GM12875 (cell line): ENCODE measurements around the gene MRPL44.

ENCODE experiments used
- H3K4me3 ChIP-seq: one replicate; pipeline ENCODE4 v1.5.1; 2011; ENCODE audit warnings: low read depth, low read length, control low read depth
- TF ChIP-seq, protein P1 (sequence below): IDR thresholded peaks from 2 replicates; pipeline ENCODE4 v1.5.1; 2011; ENCODE audit warnings: low read depth, mild to moderate bottlenecking, control low read depth, inconsistent platforms, low read length, moderate library complexity, borderline replicate concordance; ENCODE audit not compliant: insufficient read depth

MRPL44 gene

DNA sequence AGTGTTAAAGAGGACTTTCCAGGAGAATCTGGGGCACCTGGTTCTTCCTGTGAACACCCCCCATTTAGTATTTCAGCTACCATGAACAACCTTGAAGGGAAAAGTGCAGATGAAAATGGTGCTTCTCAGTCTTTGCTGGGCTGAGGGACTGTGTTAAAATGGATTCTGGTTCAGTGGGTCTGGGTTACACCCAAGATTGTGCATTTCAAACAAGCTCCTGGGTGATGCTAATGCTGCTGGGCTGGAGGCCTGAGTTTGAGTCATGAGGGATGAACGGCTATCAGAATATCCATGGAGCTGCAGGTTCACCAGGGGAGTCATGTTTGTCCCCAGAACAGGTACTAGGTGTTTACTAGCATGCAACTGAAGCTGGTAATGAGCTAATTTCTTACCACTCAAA lies 24.0 kb downstream of the MRPL44 start:
- TF ChIP-seq, protein P1, sequence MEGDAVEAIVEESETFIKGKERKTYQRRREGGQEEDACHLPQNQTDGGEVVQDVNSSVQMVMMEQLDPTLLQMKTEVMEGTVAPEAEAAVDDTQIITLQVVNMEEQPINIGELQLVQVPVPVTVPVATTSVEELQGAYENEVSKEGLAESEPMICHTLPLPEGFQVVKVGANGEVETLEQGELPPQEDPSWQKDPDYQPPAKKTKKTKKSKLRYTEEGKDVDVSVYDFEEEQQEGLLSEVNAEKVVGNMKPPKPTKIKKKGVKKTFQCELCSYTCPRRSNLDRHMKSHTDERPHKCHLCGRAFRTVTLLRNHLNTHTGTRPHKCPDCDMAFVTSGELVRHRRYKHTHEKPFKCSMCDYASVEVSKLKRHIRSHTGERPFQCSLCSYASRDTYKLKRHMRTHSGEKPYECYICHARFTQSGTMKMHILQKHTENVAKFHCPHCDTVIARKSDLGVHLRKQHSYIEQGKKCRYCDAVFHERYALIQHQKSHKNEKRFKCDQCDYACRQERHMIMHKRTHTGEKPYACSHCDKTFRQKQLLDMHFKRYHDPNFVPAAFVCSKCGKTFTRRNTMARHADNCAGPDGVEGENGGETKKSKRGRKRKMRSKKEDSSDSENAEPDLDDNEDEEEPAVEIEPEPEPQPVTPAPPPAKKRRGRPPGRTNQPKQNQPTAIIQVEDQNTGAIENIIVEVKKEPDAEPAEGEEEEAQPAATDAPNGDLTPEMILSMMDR = no peak

DNA sequence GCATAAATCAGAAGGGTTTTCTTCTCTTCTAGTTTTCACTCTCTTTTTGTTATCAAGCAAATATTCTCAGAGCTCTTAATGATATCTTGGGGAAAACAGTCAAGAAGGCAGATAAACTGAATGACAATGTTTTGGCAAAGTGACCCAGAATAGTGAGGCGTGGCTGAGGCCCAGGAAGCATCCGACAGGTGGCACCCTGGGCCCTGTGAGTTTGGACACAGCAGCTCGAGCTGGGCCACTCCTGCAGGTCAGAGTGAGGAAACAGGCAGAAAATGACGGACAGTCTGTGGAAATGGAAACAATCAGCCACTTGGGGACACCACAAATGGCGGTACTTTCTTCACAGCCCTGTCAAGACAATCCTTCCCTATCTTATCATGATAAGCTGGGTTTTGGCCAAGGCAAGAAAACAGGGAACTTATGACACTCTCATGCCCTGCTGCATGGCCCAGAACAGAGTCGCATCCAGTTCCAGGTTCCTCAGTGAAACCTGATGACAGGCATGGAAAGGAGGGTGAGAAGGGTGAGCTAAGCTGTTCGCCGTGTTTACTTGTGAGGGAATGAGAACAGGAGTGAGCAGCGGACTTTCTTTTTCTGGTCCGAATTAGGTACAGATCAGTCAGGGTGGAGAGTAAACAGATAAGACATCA lies 32.1 kb downstream of the MRPL44 start:
- TF ChIP-seq, protein P1 = no peak
- no peak overlapping the region for H3K4me3 ChIP-seq

More for the DNA sequence above, 24.0 kb downstream of the MRPL44 start:
- no peak overlapping the region for H3K4me3 ChIP-seq

DNA sequence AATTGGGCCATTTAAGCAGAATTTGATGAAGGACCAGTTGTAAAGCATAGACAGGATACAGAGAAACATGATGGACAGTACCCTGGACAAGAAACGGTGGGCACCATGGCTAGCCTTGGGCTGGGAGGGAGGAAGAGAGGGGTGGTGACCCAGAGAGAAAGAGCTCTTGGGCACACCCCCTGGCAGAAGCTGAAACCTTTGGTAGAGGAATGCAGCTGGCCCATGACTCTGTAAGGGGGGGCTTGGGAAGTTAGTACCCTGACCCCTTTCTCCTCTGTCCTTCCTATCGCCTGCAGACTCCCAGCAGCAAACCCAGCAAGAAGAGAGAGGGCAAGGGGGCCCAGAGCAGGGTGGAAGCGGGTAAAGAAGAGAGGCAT lies 32.6 kb downstream of the MRPL44 start:
- no peak overlapping the region for H3K4me3 ChIP-seq
- TF ChIP-seq, protein P1 = no peak

DNA sequence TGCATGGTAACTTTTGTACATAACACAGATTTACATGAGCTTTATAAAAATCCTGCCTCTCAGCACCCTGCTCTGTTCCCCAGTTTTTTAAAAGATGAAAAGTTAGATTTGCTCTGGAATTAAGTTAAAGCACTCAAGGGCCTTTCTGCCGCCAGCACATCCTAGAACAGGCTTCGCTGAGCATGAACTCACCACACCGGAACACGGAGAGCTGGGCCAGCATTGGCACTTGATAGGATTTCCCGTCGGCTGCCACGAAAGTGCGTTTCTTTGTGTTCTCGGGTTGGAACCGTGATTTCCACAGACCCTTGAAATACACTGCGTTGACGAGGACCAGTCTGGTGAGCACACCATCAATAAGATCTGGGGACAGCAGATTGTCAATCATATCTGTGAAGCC lies 34.3 kb downstream of the MRPL44 start:
- no peak overlapping the region for H3K4me3 ChIP-seq
- TF ChIP-seq, protein P1 = no peak

DNA sequence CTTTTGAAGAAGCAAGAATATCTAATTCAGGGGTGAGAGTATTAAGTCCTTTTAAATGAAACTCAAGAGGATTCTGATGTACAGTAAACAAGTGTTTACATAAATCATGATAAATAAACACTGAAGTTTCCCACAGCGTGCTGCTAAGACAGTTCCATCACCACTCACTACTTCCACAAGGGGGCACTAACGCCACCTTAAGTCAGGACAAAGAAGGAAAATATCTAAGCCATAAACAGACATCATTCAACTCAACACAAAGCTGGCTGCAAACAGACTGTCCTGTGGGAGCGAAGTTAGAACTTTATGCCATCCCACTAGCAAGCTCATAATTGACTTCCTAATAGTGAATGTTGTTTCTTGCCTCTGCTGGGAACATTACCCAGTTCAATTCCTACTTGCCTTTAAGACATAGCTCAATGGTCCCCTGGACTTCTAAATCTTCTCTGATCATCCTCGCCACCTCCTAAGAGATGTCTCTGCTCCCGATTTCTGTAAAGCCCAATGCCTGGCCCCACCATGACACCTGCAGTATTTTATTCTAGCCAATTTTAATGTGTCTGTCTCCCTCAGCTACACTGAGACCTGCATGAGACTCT lies 36.5 kb downstream of the MRPL44 start:
- TF ChIP-seq, protein P1 = peak; percentile 78
- H3K4me3 ChIP-seq = no peak overlapping the region

DNA sequence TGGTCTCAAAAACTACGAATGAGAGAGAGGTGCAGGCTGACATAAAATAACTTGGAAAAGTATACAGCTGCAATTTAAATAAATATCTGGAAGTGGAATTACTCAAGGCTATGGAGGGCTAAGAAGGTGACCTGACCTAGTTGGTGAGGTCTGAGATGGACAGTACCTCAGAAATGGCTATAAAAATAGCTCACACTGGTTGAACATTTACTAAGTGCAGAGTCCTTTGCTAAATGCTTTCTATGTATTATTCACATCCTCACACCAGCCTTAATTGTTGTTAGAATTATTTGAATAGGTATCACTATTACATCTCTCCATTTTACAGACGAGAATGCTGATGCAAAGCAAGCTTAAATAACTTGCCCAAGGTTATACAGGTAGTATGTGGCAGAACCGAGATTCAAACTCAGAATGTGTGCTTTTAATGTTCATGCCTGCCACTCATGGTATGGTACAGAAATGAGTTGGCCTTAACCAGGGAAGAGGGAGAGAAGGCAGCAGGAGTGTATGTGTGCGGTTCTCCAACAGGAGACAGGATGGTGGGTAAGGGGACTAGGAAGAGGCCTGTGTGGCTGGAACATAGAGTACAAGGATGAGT lies 37.4 kb downstream of the MRPL44 start:
- TF ChIP-seq, protein P1 = no peak
- H3K4me3 ChIP-seq = no peak overlapping the region

DNA sequence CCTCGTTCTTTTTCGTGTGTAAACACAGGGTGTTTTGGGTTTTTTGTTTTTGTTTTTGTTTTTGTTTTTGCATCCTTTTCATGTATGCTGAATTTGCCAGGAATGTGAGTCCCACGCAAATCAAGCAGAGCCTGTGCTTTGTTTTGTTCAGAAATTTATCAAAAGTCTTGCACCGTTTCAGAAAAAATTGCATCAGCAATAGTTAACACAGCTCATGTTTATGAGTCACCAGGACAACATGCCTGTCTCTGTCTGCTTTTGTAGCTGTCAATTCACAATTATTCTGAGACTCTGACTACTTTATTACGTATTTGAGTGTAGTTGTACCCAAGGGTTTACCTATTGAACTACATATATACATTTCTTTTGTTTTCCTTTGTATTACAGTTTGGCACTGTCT lies 38.3 kb downstream of the MRPL44 start:
- H3K4me3 ChIP-seq = no peak overlapping the region
- TF ChIP-seq, protein P1 = no peak
